Fibroblast of the aortic adventitia (primary cell): ENCODE measurements around the gene RBM14. TPM values are rescaled to one million over a fixed set of nuclear protein-coding genes. Genes with fewer than 3 reads are reported as not detected.
A peak's percentile ranks its signal among the peaks of the same experiment; 100 is the strongest.

Experiments
- DNase-seq: peaks from one replicate; pipeline ENCODE4 v3.0.0-alpha.2; 2010; ENCODE audit warnings: low read depth
- H3K4me3 ChIP-seq: 2 replicates; pipeline ENCODE4 v1.5.1; 2011; ENCODE audit warnings: low read depth, mild to moderate bottlenecking, control low read depth, low read length, moderate library complexity
- CTCF ChIP-seq: IDR thresholded peaks from 2 replicates; pipeline ENCODE4 v1.5.1; 2011; ENCODE audit warnings: mild to moderate bottlenecking, low read length, control low read depth, inconsistent platforms; ENCODE audit not compliant: insufficient read depth
- total RNA-seq: library from RNA; depleted of rRNA; stranded (reverse); fragments of >200 nt; gene quantifications from 2 replicates; pipeline ENCODE4 v1.2.3, GENCODE V29; 2012; ENCODE audit warnings: low replicate concordance

Gene RBM14
- total RNA-seq, result 11.4 and 26.9 TPM in 2 replicates

GRCh38 chr11:66616379-66617154 lies at the start of gene RBM14:
TSS of gene RBM14 (plus strand) at chr11:66616630. CDS start at chr11:66616721, 91 bp downstream.
- H3K4me3 ChIP-seq, result peak within 1 kb of the TSS; percentile 96
- DNase-seq, result peak; percentile 99
- no peak for TF ChIP-seq CTCF

- DNase-seq, result no peak
- no peak for TF ChIP-seq CTCF
- H3K4me3 ChIP-seq, result peak overlapping the region; percentile 63
Measured at GRCh38 chr11:66567787-66568123, 48.7 kb upstream of the RBM14 start.

GRCh38 chr11:66568124-66568916 lies 48.1 kb upstream of the RBM14 start, which contains the start of gene CTSF:
TSS of gene CTSF (minus strand) at chr11:66568606. CDS start at chr11:66568486, 120 bp downstream.
- no peak for TF ChIP-seq CTCF
- DNase-seq, result peak; percentile 70
- H3K4me3 ChIP-seq, result peak within 1 kb of the TSS; percentile 63

GRCh38 chr11:66569076-66569475 lies 47.4 kb upstream of the RBM14 start:
- no peak for TF ChIP-seq CTCF
- H3K4me3 ChIP-seq, result no peak overlapping the region
- DNase-seq, result no peak

- no peak overlapping the region for H3K4me3 ChIP-seq
- DNase-seq, result peak; percentile 12
- TF ChIP-seq CTCF, result no peak
Measured at GRCh38 chr11:66570079-66570849, 46.2 kb upstream of the RBM14 start.

GRCh38 chr11:66570850-66571180 lies 45.6 kb upstream of the RBM14 start:
- DNase-seq, result no peak
- no peak overlapping the region for H3K4me3 ChIP-seq
- no peak for TF ChIP-seq CTCF
